Large intestine (tissue), 3 donors: ENCODE data around the gene TUBA4A. TPM values are rescaled to one million over a fixed set of nuclear protein-coding genes. Genes with fewer than 3 reads are reported as not detected.
A peak's percentile ranks its signal among the peaks of the same experiment; 100 is the strongest.

Experiments used
- DNase-seq, 2 donors: peaks; one replicate each; pipeline versions ENCODE4 v3.0.0 to v3.0.0-alpha.2; 2013
- H3K27ac ChIP-seq: one replicate; pipeline ENCODE4 v1.5.1; 2013; ENCODE audit warnings: low read length
- H3K27me3 ChIP-seq: 2 replicates; pipeline ENCODE4 v1.6.1; 2013; ENCODE audit warnings: low read length; ENCODE audit not compliant: control insufficient read depth, insufficient read depth
- H3K36me3 ChIP-seq: 2 replicates; pipeline ENCODE4 v1.6.1; 2013; ENCODE audit warnings: low read length; ENCODE audit not compliant: control insufficient read depth, insufficient read depth
- H3K4me1 ChIP-seq: one replicate; pipeline ENCODE4 v1.6.1; 2013; ENCODE audit warnings: low read length; ENCODE audit not compliant: control insufficient read depth, insufficient read depth
- H3K4me3 ChIP-seq: one replicate; pipeline ENCODE4 v1.5.1; 2013; ENCODE audit warnings: low read length
- H3K9me3 ChIP-seq: one replicate; pipeline ENCODE4 v1.6.1; 2013; ENCODE audit warnings: mild to moderate bottlenecking, low read depth, low read length, moderate library complexity; ENCODE audit not compliant: control insufficient read depth
- WGBS: methylation state at CpG from one replicate; pipeline ENCODE4 v1.1.5; 2013; ENCODE audit warnings: low lambda C conversion rate; ENCODE audit not compliant: insufficient coverage; 5-methylcytosine and 5-hydroxymethylcytosine counted together
- polyA plus RNA-seq: library from polyadenylated mRNA; unstranded; fragments of 120-200 nt; gene quantifications from one replicate; pipeline ENCODE4 v1.2.1, GENCODE V29; 2013

Gene TUBA4A
- polyA plus RNA-seq, 1 donor: 25.6 TPM

- no peaks in the 10 kb centered on the region for H3K9me3 ChIP-seq
- no CpG with 5 or more reads among the region's 65 CpGs for WGBS
- peak; percentile 97 to 98 for DNase-seq
These were observed 25.6 kb upstream of the TUBA4A start, which contains the start of gene DNAJB2 for GRCh38 chr2:219279151-219279915. DNAJB2 (plus strand) TSS chr2:219279366; CDS start chr2:219279834, 468 bp downstream.

GRCh38 chr2:219278655-219279150, 25.0 kb upstream of the TUBA4A start:
- peaks cover 17% of the 10 kb centered on the region for H3K4me1 ChIP-seq
- no CpG with 5 or more reads among the region's 9 CpGs for WGBS

More at GRCh38 chr2:219279151-219279915, 25.6 kb upstream of the TUBA4A start, which contains the start of gene DNAJB2:
- no peaks in the 10 kb centered on the region for H3K27me3 ChIP-seq
- peak within 1 kb of the TSS; percentile 65 for H3K4me3 ChIP-seq
- peaks cover 17% of the 10 kb centered on the region for H3K4me1 ChIP-seq
- peak within 1 kb of the TSS; percentile 85 for H3K27ac ChIP-seq
- peaks cover 32% of the 10 kb centered on the region for H3K36me3 ChIP-seq

GRCh38 chr2:219277703-219278654, 24.3 kb upstream of the TUBA4A start:
- Histone ChIP-seq H3K4me3 (peak overlapping the region; percentile 12), H3K27me3 (no peaks in the 10 kb centered on the region), H3K27ac (peak overlapping the region; percentile 85), H3K9me3 (no peaks in the 10 kb centered on the region), H3K36me3 (peaks cover 22% of the 10 kb centered on the region), H3K4me1 (peaks cover 17% of the 10 kb centered on the region)
- DNase-seq: peak; percentile 67 to 81
- 100% methylated on average over 1 of the region's 25 CpGs for WGBS

More at GRCh38 chr2:219278655-219279150, 25.0 kb upstream of the TUBA4A start:
- Histone ChIP-seq H3K27ac (peak overlapping the region; percentile 85), H3K36me3 (peaks cover 29% of the 10 kb centered on the region), H3K9me3 (no peaks in the 10 kb centered on the region), H3K4me3 (peak overlapping the region; percentile 47), H3K27me3 (no peaks in the 10 kb centered on the region)
- no peak for DNase-seq

GRCh38 chr2:219274361-219274921, 20.7 kb upstream of the TUBA4A start:
- no CpG with 5 or more reads among the region's 6 CpGs for WGBS
- peaks cover 22% of the 10 kb centered on the region for H3K4me1 ChIP-seq
- H3K27ac ChIP-seq: no peak overlapping the region
- no peak overlapping the region for H3K4me3 ChIP-seq
- peak in 1 of 2 donors; percentile 34 for DNase-seq
- H3K27me3 ChIP-seq: no peaks in the 10 kb centered on the region
- H3K9me3 ChIP-seq: no peaks in the 10 kb centered on the region
- H3K36me3 ChIP-seq: no peaks in the 10 kb centered on the region

- Histone ChIP-seq H3K27ac (no peak overlapping the region), H3K9me3 (no peaks in the 10 kb centered on the region), H3K36me3 (no peaks in the 10 kb centered on the region), H3K27me3 (no peaks in the 10 kb centered on the region), H3K4me1 (peaks cover 26% of the 10 kb centered on the region), H3K4me3 (no peak overlapping the region)
- WGBS: no CpG with 5 or more reads among the region's 3 CpGs
- DNase-seq: no peak
These were observed 20.2 kb upstream of the TUBA4A start for GRCh38 chr2:219273937-219274336.

GRCh38 chr2:219272995-219273394, 19.3 kb upstream of the TUBA4A start:
- Histone ChIP-seq H3K27ac (no peak overlapping the region), H3K27me3 (no peaks in the 10 kb centered on the region), H3K36me3 (no peaks in the 10 kb centered on the region), H3K4me3 (no peak overlapping the region), H3K9me3 (no peaks in the 10 kb centered on the region), H3K4me1 (peaks cover 20% of the 10 kb centered on the region)
- WGBS: no CpG with 5 or more reads among the region's 2 CpGs
- no peak for DNase-seq

- Histone ChIP-seq H3K27ac (no peak overlapping the region), H3K9me3 (no peaks in the 10 kb centered on the region), H3K36me3 (no peaks in the 10 kb centered on the region), H3K4me1 (peaks cover 17% of the 10 kb centered on the region), H3K4me3 (no peak overlapping the region), H3K27me3 (no peaks in the 10 kb centered on the region)
- no peak for DNase-seq
- no CpG with 5 or more reads among the region's 4 CpGs for WGBS
These were observed 18.6 kb upstream of the TUBA4A start for GRCh38 chr2:219272356-219272755.

- peaks cover 17% of the 10 kb centered on the region for H3K4me1 ChIP-seq
- no peaks in the 10 kb centered on the region for H3K9me3 ChIP-seq
- DNase-seq: no peak
- H3K4me3 ChIP-seq: no peak overlapping the region
- no peak overlapping the region for H3K27ac ChIP-seq
- no peaks in the 10 kb centered on the region for H3K27me3 ChIP-seq
- H3K36me3 ChIP-seq: no peaks in the 10 kb centered on the region
- no CpG with 5 or more reads among the region's 2 CpGs for WGBS
These were observed 17.3 kb upstream of the TUBA4A start for GRCh38 chr2:219271021-219271420.

GRCh38 chr2:219270055-219270372, 16.3 kb upstream of the TUBA4A start:
- H3K27me3 ChIP-seq: no peaks in the 10 kb centered on the region
- H3K4me1 ChIP-seq: peaks cover 17% of the 10 kb centered on the region
- H3K27ac ChIP-seq: no peak overlapping the region
- no peaks in the 10 kb centered on the region for H3K36me3 ChIP-seq
- no peaks in the 10 kb centered on the region for H3K9me3 ChIP-seq
- H3K4me3 ChIP-seq: no peak overlapping the region
- DNase-seq: peak in 1 of 2 donors; percentile 39
- no CpG with 5 or more reads among the region's 5 CpGs for whole genome bisulfite sequencing
